H1 (cell line): ENCODE data around the gene GRM4. TPM values are rescaled to one million over a fixed set of nuclear protein-coding genes. Genes with fewer than 3 reads are reported as not detected.

Experiments used
- CTCF ChIA-PET: fragments of 300-600 bp; sonication (Branson Sonifier 250); formaldehyde crosslinking; loops from one replicate; lab custom pipeline; 2021; ENCODE audit not compliant: partially characterized antibody; lab: Charles Lee
- POLR2A ChIA-PET: fragments of 300-600 bp; sonication (Branson Sonifier 250); formaldehyde crosslinking; loops from one replicate; lab custom pipeline; 2021; ENCODE audit warnings: inconsistent platforms; ENCODE audit not compliant: partially characterized antibody; lab: Charles Lee
- DNase-seq, 2 experiments: peaks; one replicate each; pipeline versions ENCODE4 v3.0.0 to v3.0.0-alpha.2; 2010 to 2022; ENCODE audit warnings: low spot score in 2 of 2, low read depth in 1 of 2, mixed read lengths in 1 of 2
- FAIRE-seq: peaks from 2 replicates; lab custom pipeline; 2011; peaks lifted over from hg19 to GRCh38; lab: Jason Lieb, UNC
- H2AFZ ChIP-seq: 2 replicates; pipeline ENCODE4 v1.8.1; 2012; ENCODE audit warnings: low read length, inconsistent platforms
- H2AK5ac ChIP-seq: 2 replicates; pipeline ENCODE4 v1.6.1; 2013; ENCODE audit warnings: low read depth, low read length
- H2BK120ac ChIP-seq: replicated peaks from 2 replicates; pipeline ENCODE3; 2013; ENCODE audit warnings: low read depth, low read length, inconsistent platforms
- H2BK12ac ChIP-seq: 2 replicates; pipeline ENCODE4 v1.6.1; 2013; ENCODE audit warnings: low read depth, low read length
- H2BK15ac ChIP-seq: 2 replicates; pipeline ENCODE4 v1.6.1; 2013; ENCODE audit warnings: low read length
- H2BK20ac ChIP-seq: 2 replicates; pipeline ENCODE4 v1.6.1; 2013; ENCODE audit warnings: low read length
- H2BK5ac ChIP-seq: 2 replicates; pipeline ENCODE4 v1.6.1; 2013; ENCODE audit warnings: low read depth, low read length
- H3K14ac ChIP-seq: 2 replicates; pipeline ENCODE4 v1.6.1; 2013; ENCODE audit warnings: inconsistent platforms; ENCODE audit not compliant: insufficient read length
- H3K18ac ChIP-seq: 2 replicates; pipeline ENCODE4 v1.6.1; 2013; ENCODE audit warnings: low read length; ENCODE audit errors: extremely low read depth
- H3K23ac ChIP-seq: 2 replicates; pipeline ENCODE4 v1.6.1; 2013; ENCODE audit warnings: inconsistent platforms; ENCODE audit not compliant: insufficient read length
- H3K23me2 ChIP-seq: 2 replicates; pipeline ENCODE4 v1.6.1; 2013; ENCODE audit warnings: low read depth, low read length
- H3K27ac ChIP-seq: 2 replicates; pipeline ENCODE4 v1.6.1; 2011; ENCODE audit warnings: low read depth, low read length, inconsistent platforms
- H3K27me3 ChIP-seq, 4 experiments: replicated peaks in 1 of 4; 1 replicate in 1 of 4; 2 replicates in 3 of 4; pipeline versions ENCODE4 v1.6.1 to v1.8.1; 2011 to 2013; ENCODE audit warnings: low read length in 3 of 4, mild to moderate bottlenecking in 3 of 4, inconsistent platforms in 2 of 4, mixed read lengths in 2 of 4, moderate library complexity in 1 of 4; ENCODE audit not compliant: control insufficient read depth in 3 of 4, insufficient read depth in 3 of 4; ENCODE audit errors: extremely low read depth in 1 of 4
- H3K36me3 ChIP-seq, 4 experiments: 2 replicates each; pipeline versions ENCODE4 v1.6.1 to v1.8.1; 2011 to 2013; ENCODE audit warnings: mild to moderate bottlenecking in 4 of 4, low read length in 3 of 4, moderate library complexity in 2 of 4, control low read depth in 1 of 4, inconsistent platforms in 1 of 4; ENCODE audit not compliant: insufficient read depth in 4 of 4, control insufficient read depth in 2 of 4
- H3K4ac ChIP-seq: replicated peaks from 2 replicates; pipeline ENCODE3; 2013; ENCODE audit warnings: low read length, low read depth, mixed read lengths, inconsistent platforms; ENCODE audit not compliant: insufficient read length
- H3K4me1 ChIP-seq, 4 experiments: replicated peaks in 1 of 4; 1 replicate in 1 of 4; 2 replicates in 3 of 4; pipeline versions ENCODE4 v1.6.1 to v1.8.1; 2011 to 2013; ENCODE audit warnings: low read length in 3 of 4, inconsistent platforms in 2 of 4, mixed read lengths in 1 of 4; ENCODE audit not compliant: insufficient read depth in 4 of 4, control insufficient read depth in 3 of 4
- H3K4me2 ChIP-seq, 2 experiments: 2 replicates each; pipeline versions ENCODE4 v1.6.1 to v1.8.1; 2011 to 2013; ENCODE audit warnings: low read depth in 2 of 2, low read length in 2 of 2, control low read depth in 1 of 2, inconsistent platforms in 1 of 2, mild to moderate bottlenecking in 1 of 2; ENCODE audit not compliant: insufficient read depth in 1 of 2
- H3K4me3 ChIP-seq, 4 experiments: fragments of 200-600, 300-600 bp in 1 of 4; sonication (generic), shearing (Covaris generic), sonication (Bioruptor Twin) in 1 of 4; 2 replicates each; pipeline versions ENCODE4 v1.5.1 to v1.8.1; 2011 to 2016; ENCODE audit warnings: low read length in 4 of 4, low read depth in 3 of 4, control low read depth in 2 of 4, inconsistent platforms in 2 of 4, mild to moderate bottlenecking in 2 of 4, mixed read lengths in 1 of 4, moderate library complexity in 1 of 4; ENCODE audit not compliant: insufficient read depth in 2 of 4; ENCODE audit errors: extremely low read depth in 1 of 4
- H3K56ac ChIP-seq: replicated peaks from 2 replicates; pipeline ENCODE3; 2013; ENCODE audit warnings: low read depth, mild to moderate bottlenecking, mixed read lengths, low read length, inconsistent platforms; ENCODE audit not compliant: insufficient read length
- H3K79me1 ChIP-seq: 2 replicates; pipeline ENCODE4 v1.6.1; 2013; ENCODE audit warnings: low read depth, low read length, control low read depth
- H3K79me2 ChIP-seq, 2 experiments: 2 replicates each; pipeline versions ENCODE4 v1.6.1 to v1.8.1; 2012 to 2013; ENCODE audit warnings: low read length in 2 of 2, mild to moderate bottlenecking in 2 of 2, inconsistent platforms in 1 of 2; ENCODE audit not compliant: insufficient read depth in 2 of 2, control insufficient read depth in 1 of 2
- H3K9ac ChIP-seq, 4 experiments: replicated peaks in 1 of 4; 1 replicate in 1 of 4; 2 replicates in 3 of 4; pipeline versions ENCODE4 v1.6.1 to v1.8.1; 2011 to 2013; ENCODE audit warnings: low read depth in 3 of 4, low read length in 3 of 4, control low read depth in 2 of 4, mild to moderate bottlenecking in 2 of 4, moderate library complexity in 2 of 4, inconsistent platforms in 1 of 4; ENCODE audit errors: extremely low read depth in 1 of 4
- H3K9me3 ChIP-seq, 2 experiments: 2 replicates each; pipeline versions ENCODE4 v1.6.1 to v1.8.1; 2012 to 2013; ENCODE audit warnings: mild to moderate bottlenecking in 2 of 2, moderate library complexity in 2 of 2, control low read depth in 1 of 2, inconsistent platforms in 1 of 2, low read depth in 1 of 2, low read length in 1 of 2, mixed read lengths in 1 of 2; ENCODE audit not compliant: insufficient read depth in 2 of 2
- H4K20me1 ChIP-seq, 2 experiments: replicated peaks in 1 of 2; 2 replicates each; pipeline versions ENCODE3 to v1.8.1; 2011 to 2013; ENCODE audit warnings: inconsistent platforms in 2 of 2, low read length in 2 of 2, mild to moderate bottlenecking in 1 of 2; ENCODE audit not compliant: insufficient read depth in 2 of 2, control insufficient read depth in 1 of 2
- H4K5ac ChIP-seq: 2 replicates; pipeline ENCODE4 v1.6.1; 2013; ENCODE audit warnings: low read length, low read depth, mixed read lengths, inconsistent platforms; ENCODE audit not compliant: insufficient read length
- H4K8ac ChIP-seq: 2 replicates; pipeline ENCODE4 v1.8.0; 2013; ENCODE audit warnings: mild to moderate bottlenecking, moderate library complexity, low read length, inconsistent platforms; ENCODE audit not compliant: insufficient read depth; ENCODE audit errors: extremely low read depth
- H4K91ac ChIP-seq: replicated peaks from 2 replicates; pipeline ENCODE3; 2013; ENCODE audit warnings: low read length, mixed read lengths, inconsistent platforms; ENCODE audit not compliant: insufficient read length
- ATF2 ChIP-seq: IDR thresholded peaks from 2 replicates; pipeline ENCODE4 v1.6.1; 2012; ENCODE audit warnings: low read length, inconsistent platforms
- BCL11A ChIP-seq, 2 experiments: IDR thresholded peaks; one replicate each; pipeline ENCODE4 v1.6.1; 2011; ENCODE audit warnings: low read depth in 2 of 2, low read length in 2 of 2, mild to moderate bottlenecking in 2 of 2
- BRCA1 ChIP-seq: IDR thresholded peaks from 2 replicates; pipeline ENCODE4 v1.6.1; 2012; ENCODE audit warnings: low read depth, low read length, improper control_type of control experiment
- HDAC2 ChIP-seq, 2 experiments: fragments of 300-600 bp in 1 of 2; sonication (generic) in 1 of 2; IDR thresholded peaks; 2 replicates each; pipeline ENCODE4 v1.6.1; 2011 to 2012; ENCODE audit warnings: low read depth in 2 of 2, low read length in 2 of 2, mild to moderate bottlenecking in 2 of 2, moderate library complexity in 2 of 2, borderline replicate concordance in 1 of 2, inconsistent platforms in 1 of 2
- JUND ChIP-seq: IDR thresholded peaks from 2 replicates; pipeline ENCODE4 v1.6.1; 2011; ENCODE audit warnings: mild to moderate bottlenecking, improper control_type of control experiment, low read length
- MAFK ChIP-seq: IDR thresholded peaks from 2 replicates; pipeline ENCODE4 v1.6.1; 2012; ENCODE audit warnings: low read depth, mild to moderate bottlenecking, improper control_type of control experiment, low read length
- NANOG ChIP-seq: IDR thresholded peaks from 2 replicates; pipeline ENCODE4 v1.6.1; 2011; ENCODE audit warnings: low read length, low read depth, mild to moderate bottlenecking, inconsistent platforms; ENCODE audit not compliant: insufficient read depth, poor library complexity, severe bottlenecking
- POLR2A ChIP-seq, 2 experiments: IDR thresholded peaks; 1 replicate in 1 of 2; 2 replicates in 1 of 2; pipeline ENCODE4 v1.6.1; 2011; ENCODE audit warnings: low read depth in 2 of 2, low read length in 2 of 2, mild to moderate bottlenecking in 2 of 2; ENCODE audit errors: control extremely low read depth in 1 of 2
- WGBS, 2 experiments: shearing (Covaris generic) in 1 of 2; methylation state at CpG; one replicate each; pipeline versions ENCODE4 v1.1.6 to v1.1.7; 2013 to 2015; ENCODE audit warnings: low lambda C conversion rate in 2 of 2, mixed read lengths in 2 of 2, inconsistent platforms in 1 of 2, low coverage in 1 of 2, missing lambda C conversion rate in 1 of 2; ENCODE audit not compliant: insufficient replicate concordance in 2 of 2, insufficient coverage in 1 of 2, insufficient read length in 1 of 2; ENCODE audit errors: extremely low coverage in 1 of 2, missing lambda C conversion rate in 1 of 2; 5-methylcytosine and 5-hydroxymethylcytosine counted together
- polyA plus RNA-seq, 7 experiments: library from polyadenylated mRNA; depleted of rRNA in 3 of 7; stranded (reverse) in 5 of 7; unstranded in 2 of 7; fragments of >200 nt in 5 of 7; fragments of 200-250 nt in 2 of 7; gene quantifications; 1 replicate in 5 of 7; 2 replicates in 1 of 7; 4 replicates in 1 of 7; pipeline versions ENCODE4 v1.2.1 to v1.2.3, GENCODE V29; 2011 to 2013; ENCODE audit warnings: missing spikeins in 2 of 7, mixed read lengths in 2 of 7
- total RNA-seq: library from RNA; stranded (reverse); fragmentation: NEBNext Ultra II Directional; extraction: Animal tissue kit (Norgen Biotek cat#: 25700); gene quantifications from 2 replicates; pipeline ENCODE4 v1.2.1, GENCODE V29; 2021

Gene GRM4
- total and polyA plus RNA-seq, 2 of the 8 experiments (the other 6 are each of a cell fraction or from before 2014, with no cell fraction given): 19.6 to 21.5 TPM

GRCh38 chr6:34057790-34058189 is 88.1 kb downstream of the GRM4 start:
- Histone ChIP-seq H4K8ac (no peak overlapping the region), H3K27me3 (peaks cover 0 to 2% (median 0%) of the 10 kb centered on the region in 4 experiments; a peak in 1 of 7 replicates), H4K91ac (no peak overlapping the region), H4K20me1 (peaks cover 2 to 6% of the 10 kb centered on the region in 2 experiments), H3K14ac (no peak overlapping the region), H2BK15ac (no peak overlapping the region), H2AK5ac (no peak overlapping the region), H3K18ac (no peak overlapping the region), H3K4me1 (peaks cover 6 to 17% (median 11%) of the 10 kb centered on the region in 4 experiments), H4K5ac (no peak overlapping the region), H2BK12ac (no peak overlapping the region), H3K27ac (no peak overlapping the region), H3K4me3 (no peak overlapping the region), H3K79me2 (no peaks in the 10 kb centered on the region), H3K23me2 (no peaks in the 10 kb centered on the region), H3K4me2 (no peak overlapping the region), H3K9ac (no peak overlapping the region), H2BK120ac (no peak overlapping the region), H3K4ac (no peak overlapping the region), H2BK5ac (no peak overlapping the region), H3K79me1 (no peaks in the 10 kb centered on the region), H3K9me3 (no peaks in the 10 kb centered on the region), H3K23ac (no peak overlapping the region), H2AFZ (no peak overlapping the region), H3K36me3 (no peaks in the 10 kb centered on the region), H2BK20ac (no peak overlapping the region), H3K56ac (no peak overlapping the region)
- ChIA-PET POLR2A (interaction anchor here (1.1 kb wide), 1 partner anchor 11 kb away, joined by 5 read pairs; no protein-coding TSS in a partner anchor), CTCF (interaction anchor here (1.0 to 2.1 kb wide), 6 partner anchors 11 to 211 kb away, joined by 3 to 12 read pairs (median 4); no protein-coding TSS in a partner anchor)
- no peak for DNase-seq
- 92 to 100% methylated on average over 1 to 6 of the region's 6 CpGs for WGBS, 2 experiments
- FAIRE-seq: no peak
- no peak for TF ChIP-seq HDAC2 (IDR thresholded peaks at IDR 0.05; ENCODE audit: borderline replicate concordance in 1 of 2, low read depth in 2 of 2, low read length in 2 of 2)
- no peak for TF ChIP-seq ATF2
- TF ChIP-seq BCL11A (IDR thresholded peaks at IDR 0.05; ENCODE audit: low read depth in 2 of 2, low read length in 2 of 2): no peak
- no peak for TF ChIP-seq POLR2A (IDR thresholded peaks at IDR 0.05; ENCODE audit: control extremely low read depth in 1 of 2, low read depth in 2 of 2, low read length in 2 of 2)
- no peak for TF ChIP-seq NANOG
- no peak for TF ChIP-seq MAFK
- TF ChIP-seq JUND: no peak
- no peak for TF ChIP-seq BRCA1
